Fibroblast of lung (primary cell): ENCODE results near the gene GMPR2. TPM values are rescaled to one million over a fixed set of nuclear protein-coding genes. Genes with fewer than 3 reads are reported as not detected.
A peak's percentile ranks its signal among the peaks of the same experiment; 100 is the strongest.

Experiments used
- DNase-seq, 2 donors: peaks; one replicate each; pipeline versions ENCODE4 v3.0.0 to v3.0.0-alpha.2; 2010; ENCODE audit warnings: low read depth in 2 of 2
- H2AFZ ChIP-seq: 2 replicates; pipeline ENCODE4 v1.5.1; 2012; ENCODE audit warnings: low read length, control low read depth, inconsistent platforms
- H3K27ac ChIP-seq: 2 replicates; pipeline ENCODE4 v1.5.1; 2011; ENCODE audit warnings: low read length, control low read depth; ENCODE audit not compliant: insufficient read depth
- H3K27me3 ChIP-seq: 2 replicates; pipeline ENCODE4 v1.5.1; 2011; ENCODE audit warnings: mild to moderate bottlenecking, low read length; ENCODE audit not compliant: control insufficient read depth, insufficient read depth
- H3K36me3 ChIP-seq: 2 replicates; pipeline ENCODE4 v1.5.1; 2011; ENCODE audit warnings: low read length; ENCODE audit not compliant: control insufficient read depth, insufficient read depth
- H3K4me1 ChIP-seq: 2 replicates; pipeline ENCODE4 v1.5.1; 2011; ENCODE audit warnings: low read length; ENCODE audit not compliant: control insufficient read depth, insufficient read depth; ENCODE audit errors: extremely low read depth
- H3K4me2 ChIP-seq: 2 replicates; pipeline ENCODE4 v1.5.1; 2011; ENCODE audit warnings: low read length, control low read depth; ENCODE audit not compliant: insufficient read depth; ENCODE audit errors: extremely low read depth
- H3K4me3 ChIP-seq, 4 experiments: fragments of 200-600 bp in 1 of 4; sonication (generic) in 1 of 4; replicated peaks in 1 of 4; 2 replicates each; pipeline ENCODE4 v1.5.1; 2011 to 2016; ENCODE audit warnings: low read length in 4 of 4, low read depth in 3 of 4, mild to moderate bottlenecking in 3 of 4, control low read depth in 2 of 4, inconsistent platforms in 1 of 4, mixed read lengths in 1 of 4; ENCODE audit not compliant: insufficient read depth in 1 of 4; ENCODE audit errors: control extremely low read depth in 1 of 4
- H3K79me2 ChIP-seq: 2 replicates; pipeline ENCODE4 v1.5.1; 2012; ENCODE audit warnings: mild to moderate bottlenecking, low read length, inconsistent platforms; ENCODE audit not compliant: control insufficient read depth, insufficient read depth
- H3K9ac ChIP-seq: 2 replicates; pipeline ENCODE4 v1.5.1; 2011; ENCODE audit warnings: mild to moderate bottlenecking, low read length, control low read depth; ENCODE audit not compliant: insufficient read depth
- H3K9me3 ChIP-seq: 2 replicates; pipeline ENCODE4 v1.5.1; 2012; ENCODE audit warnings: low read depth, low read length; ENCODE audit not compliant: control insufficient read depth, insufficient read depth
- H4K20me1 ChIP-seq: 2 replicates; pipeline ENCODE4 v1.5.1; 2011; ENCODE audit warnings: low read length; ENCODE audit not compliant: control insufficient read depth, insufficient read depth; ENCODE audit errors: extremely low read depth
- EZH2 ChIP-seq: IDR thresholded peaks from 2 replicates; pipeline ENCODE4 v1.5.1; 2012; ENCODE audit warnings: low read length, control low read depth, mild to moderate bottlenecking; ENCODE audit errors: missing control alignments
- polyA plus RNA-seq, 2 donors: library from polyadenylated mRNA; depleted of rRNA in 1 of 2; stranded (reverse) in 1 of 2; unstranded in 1 of 2; fragments of >200 nt; gene quantifications; 2 replicates each; pipeline ENCODE4 v1.2.1, GENCODE V29; 2011 to 2012; ENCODE audit warnings: missing spikeins in 1 of 2
- total RNA-seq: library from RNA; depleted of rRNA; stranded (reverse); fragments of >200 nt; gene quantifications from 2 replicates; pipeline ENCODE4 v1.2.1, GENCODE V29; 2014
- TF ChIP-seq, protein P1 (sequence below), 2 donors: IDR thresholded peaks in 1 of 2; conservative IDR thresholded peaks in 1 of 2; 1 replicate in 1 of 2; 2 replicates in 1 of 2; pipeline ENCODE4 v1.5.1; 2011 to 2012; ENCODE audit warnings: low read length in 2 of 2, control low read depth in 1 of 2, inconsistent platforms in 1 of 2, low read depth in 1 of 2, mild to moderate bottlenecking in 1 of 2

Gene GMPR2
- total and polyA plus RNA-seq, 2 donors (not counting 1 experiment from before 2014, with no cell fraction given): 80.2 to 128 TPM

DNA sequence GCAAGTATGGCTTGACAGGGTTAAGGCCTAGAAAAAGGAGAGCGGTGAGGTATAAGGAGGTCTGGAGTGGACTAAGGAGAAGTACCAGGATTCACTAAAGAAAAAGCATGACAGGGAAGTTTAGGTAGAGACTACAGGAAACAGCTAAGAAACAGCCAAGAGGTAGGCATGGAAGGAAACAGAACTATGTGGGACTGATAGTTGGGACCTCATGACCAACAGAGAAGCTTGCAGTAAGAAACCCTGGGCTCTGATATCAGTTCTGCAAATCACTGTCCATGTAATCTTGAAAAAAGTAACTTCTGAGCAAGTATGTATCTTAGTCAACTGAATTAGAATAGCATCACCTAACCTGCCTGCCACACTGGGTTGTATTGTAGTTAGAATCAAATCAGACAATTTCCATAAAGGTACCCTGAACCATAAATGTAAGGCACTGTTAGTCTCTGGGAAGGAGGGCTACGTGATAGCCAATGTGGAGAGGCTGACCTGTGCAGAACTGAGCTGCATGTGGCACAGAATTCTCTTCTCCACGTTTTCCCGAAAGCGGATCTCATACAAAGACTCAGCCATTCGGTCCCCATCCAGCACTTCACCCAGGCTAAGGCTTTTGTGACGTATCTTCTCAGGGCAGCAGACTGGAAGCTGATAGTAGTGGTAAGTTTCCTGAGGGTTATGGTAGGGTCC, 38.4 kb upstream of the GMPR2 start:
- TF ChIP-seq EZH2: no peak
- TF ChIP-seq, protein P1, sequence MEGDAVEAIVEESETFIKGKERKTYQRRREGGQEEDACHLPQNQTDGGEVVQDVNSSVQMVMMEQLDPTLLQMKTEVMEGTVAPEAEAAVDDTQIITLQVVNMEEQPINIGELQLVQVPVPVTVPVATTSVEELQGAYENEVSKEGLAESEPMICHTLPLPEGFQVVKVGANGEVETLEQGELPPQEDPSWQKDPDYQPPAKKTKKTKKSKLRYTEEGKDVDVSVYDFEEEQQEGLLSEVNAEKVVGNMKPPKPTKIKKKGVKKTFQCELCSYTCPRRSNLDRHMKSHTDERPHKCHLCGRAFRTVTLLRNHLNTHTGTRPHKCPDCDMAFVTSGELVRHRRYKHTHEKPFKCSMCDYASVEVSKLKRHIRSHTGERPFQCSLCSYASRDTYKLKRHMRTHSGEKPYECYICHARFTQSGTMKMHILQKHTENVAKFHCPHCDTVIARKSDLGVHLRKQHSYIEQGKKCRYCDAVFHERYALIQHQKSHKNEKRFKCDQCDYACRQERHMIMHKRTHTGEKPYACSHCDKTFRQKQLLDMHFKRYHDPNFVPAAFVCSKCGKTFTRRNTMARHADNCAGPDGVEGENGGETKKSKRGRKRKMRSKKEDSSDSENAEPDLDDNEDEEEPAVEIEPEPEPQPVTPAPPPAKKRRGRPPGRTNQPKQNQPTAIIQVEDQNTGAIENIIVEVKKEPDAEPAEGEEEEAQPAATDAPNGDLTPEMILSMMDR (conservative IDR thresholded peaks at IDR 0.05 in 1 of 2, IDR thresholded peaks at IDR 0.05 in 1 of 2; ENCODE audit: low read depth in 1 of 2, low read length in 2 of 2): no peak
- no peaks in the 10 kb centered on the region for H3K4me1 ChIP-seq
- H3K9me3 ChIP-seq: no peaks in the 10 kb centered on the region
- peaks cover 15% of the 10 kb centered on the region for H3K36me3 ChIP-seq
- H3K9ac ChIP-seq: no peak overlapping the region
- peak overlapping the region; percentile 73 to 93 (median 81) for H3K4me3 ChIP-seq
- peak overlapping the region; percentile 74 for H3K4me2 ChIP-seq
- H3K79me2 ChIP-seq: peaks cover 29% of the 10 kb centered on the region
- no peak for DNase-seq
- H3K27ac ChIP-seq: no peak overlapping the region
- H4K20me1 ChIP-seq: no peaks in the 10 kb centered on the region
- no peak overlapping the region for H2AFZ ChIP-seq
- no peaks in the 10 kb centered on the region for H3K27me3 ChIP-seq

DNA sequence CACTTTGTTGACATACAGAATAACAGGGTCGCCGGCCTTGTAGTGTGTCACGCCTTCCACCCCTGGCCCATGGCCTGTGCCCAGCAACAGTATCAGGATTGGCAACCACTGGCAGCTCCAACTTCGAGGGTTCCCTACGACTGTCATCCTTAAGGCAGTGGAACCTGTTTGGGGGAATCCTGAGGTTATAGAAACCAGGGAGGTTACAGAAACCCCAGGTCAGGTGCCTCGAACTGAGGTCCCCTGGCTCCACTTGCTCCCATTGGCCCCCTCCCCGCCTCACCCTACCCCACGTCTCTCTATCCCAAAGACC, 37.9 kb upstream of the GMPR2 start:
- peaks cover 15% of the 10 kb centered on the region for H3K36me3 ChIP-seq
- no peak for DNase-seq
- no peak overlapping the region for H2AFZ ChIP-seq
- no peaks in the 10 kb centered on the region for H4K20me1 ChIP-seq
- H3K27me3 ChIP-seq: no peaks in the 10 kb centered on the region
- no peaks in the 10 kb centered on the region for H3K4me1 ChIP-seq
- H3K27ac ChIP-seq: peak overlapping the region; percentile 98
- peaks cover 29% of the 10 kb centered on the region for H3K79me2 ChIP-seq
- TF ChIP-seq, protein P1 (conservative IDR thresholded peaks at IDR 0.05 in 1 of 2, IDR thresholded peaks at IDR 0.05 in 1 of 2; ENCODE audit: low read depth in 1 of 2, low read length in 2 of 2): no peak
- TF ChIP-seq EZH2: no peak
- H3K9ac ChIP-seq: peak overlapping the region; percentile 99
- H3K4me3 ChIP-seq: peak overlapping the region; percentile 73 to 93 (median 81)
- peak overlapping the region; percentile 74 for H3K4me2 ChIP-seq
- H3K9me3 ChIP-seq: no peaks in the 10 kb centered on the region

DNA sequence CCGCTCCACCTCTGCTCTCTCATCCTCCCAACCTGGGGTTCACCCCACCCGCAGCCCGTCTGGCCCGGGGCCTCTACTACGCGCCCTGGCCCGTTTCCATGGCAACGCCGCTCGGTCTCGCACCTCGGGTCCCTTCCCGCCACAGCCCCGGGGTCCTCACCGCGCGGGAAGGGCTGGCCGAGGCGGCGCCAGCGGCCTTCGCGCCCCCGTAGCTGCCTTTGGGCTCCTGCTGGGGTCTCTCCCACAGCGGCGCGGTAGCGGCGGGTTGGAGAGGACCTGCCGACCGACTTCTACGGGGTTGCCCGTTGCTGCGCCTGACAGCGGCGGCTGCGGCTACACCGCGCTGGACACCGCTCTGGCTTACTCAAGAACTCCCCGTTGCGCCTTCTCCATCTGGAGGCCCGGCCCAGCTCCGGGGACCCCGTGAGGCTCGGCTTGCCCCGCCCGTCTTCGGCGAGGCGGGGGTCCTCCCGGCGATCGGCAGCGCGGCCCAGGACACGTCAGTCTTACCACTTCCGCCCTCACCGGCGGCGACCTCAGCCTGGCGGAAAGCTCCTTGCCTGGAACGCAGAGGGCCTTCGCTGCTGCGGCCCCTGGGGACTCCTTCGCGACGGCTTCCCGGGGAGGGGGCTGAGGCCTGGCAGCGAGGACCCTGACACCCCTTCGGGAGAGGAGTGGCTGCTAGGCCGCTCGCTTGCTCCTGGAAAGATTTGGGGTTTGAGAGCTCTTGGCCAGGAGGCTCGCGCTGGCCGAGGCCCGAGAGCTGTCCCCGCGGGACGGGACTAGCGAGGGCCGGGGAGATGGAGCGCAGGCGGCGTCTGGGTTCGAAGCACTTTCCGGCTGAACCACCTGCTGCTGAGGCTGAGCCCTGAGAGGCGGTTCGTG, 37.3 kb upstream of the GMPR2 start, which contains the start of gene TM9SF1:
Gene TM9SF1 (minus strand): TSS at position 256 of the 885 bp plus-strand sequence. CDS start 422 bp downstream, outside the sequence.
- DNase-seq: peak; percentile 89
- Histone ChIP-seq H3K36me3 (peaks cover 11% of the 10 kb centered on the region), H2AFZ (peak within 1 kb of the TSS; percentile 80), H3K27ac (peak within 1 kb of the TSS; percentile 98), H3K4me3 (peak within 1 kb of the TSS; percentile 73 to 93 (median 81)), H3K4me1 (no peaks in the 10 kb centered on the region), H3K4me2 (peak within 1 kb of the TSS; percentile 81), H4K20me1 (no peaks in the 10 kb centered on the region), H3K27me3 (no peaks in the 10 kb centered on the region), H3K79me2 (peaks cover 29% of the 10 kb centered on the region), H3K9me3 (no peaks in the 10 kb centered on the region), H3K9ac (peak within 1 kb of the TSS; percentile 99)
- TF ChIP-seq, protein P1 (conservative IDR thresholded peaks at IDR 0.05 in 1 of 2, IDR thresholded peaks at IDR 0.05 in 1 of 2; ENCODE audit: low read depth in 1 of 2, low read length in 2 of 2): no peak
- no peak for TF ChIP-seq EZH2
